T-cell (primary cell): ENCODE results near the gene FBP2. TPM values are rescaled to one million over a fixed set of nuclear protein-coding genes. Genes with fewer than 3 reads are reported as not detected.

ENCODE experiments used
- ATAC-seq, 4 experiments: fragments of 200-7000 bp in 3 of 4; fragments of 150-1000 bp in 1 of 4; cut with Tn5 transposase; replicated peaks in 1 of 4; 1 replicate in 3 of 4; 2 replicates in 1 of 4; pipeline ENCODE4 v1.10.0; 2021; ENCODE audit warnings: moderate library complexity in 3 of 4, mild to moderate bottlenecking in 2 of 4, moderate number of reproducible peaks in 1 of 4
- CTCF ChIA-PET, 2 donors: fragments of 300-600 bp; sonication (Branson Sonifier 250); formaldehyde crosslinking; loops; one replicate each; lab custom pipeline; 2022; ENCODE audit warnings: antibody characterized with exemption in 2 of 2; lab: Charles Lee
- POLR2A ChIA-PET, 2 donors: fragments of 300-600 bp; sonication (Branson Sonifier 250); formaldehyde crosslinking; loops; one replicate each; lab custom pipeline; 2022; ENCODE audit warnings: antibody characterized with exemption in 2 of 2; lab: Charles Lee
- DNase-seq, 35 experiments: peaks; one replicate each; pipeline versions ENCODE4 v3.0.0 to v3.0.0-alpha.2; 2013 to 2023
- H3K27ac ChIP-seq: one replicate; pipeline ENCODE4 v1.5.1; 2013; ENCODE audit warnings: low read length
- H3K27me3 ChIP-seq, 2 experiments: replicated peaks in 1 of 2; 1 replicate in 1 of 2; 2 replicates in 1 of 2; pipeline versions ENCODE4 v1.6.1 to v1.7.0; 2013; ENCODE audit warnings: low read length in 1 of 2, mixed read lengths in 1 of 2; ENCODE audit not compliant: control insufficient read depth in 2 of 2, insufficient read depth in 2 of 2; ENCODE audit errors: extremely low read depth in 1 of 2
- H3K36me3 ChIP-seq, 2 donors: 1 replicate in 1 of 2; 2 replicates in 1 of 2; pipeline versions ENCODE4 v1.6.1 to v1.7.0; 2013; ENCODE audit warnings: low read length in 1 of 2; ENCODE audit not compliant: control insufficient read depth in 2 of 2, insufficient read depth in 1 of 2; ENCODE audit errors: extremely low read depth in 1 of 2
- H3K4me1 ChIP-seq, 2 experiments: 1 replicate in 1 of 2; 2 replicates in 1 of 2; pipeline versions ENCODE4 v1.6.1 to v1.7.0; 2013; ENCODE audit warnings: low read length in 2 of 2, mixed read lengths in 1 of 2; ENCODE audit not compliant: insufficient read depth in 2 of 2, control insufficient read depth in 1 of 2; ENCODE audit errors: extremely low read depth in 1 of 2
- H3K4me3 ChIP-seq, 2 donors: 1 replicate in 1 of 2; 2 replicates in 1 of 2; pipeline versions ENCODE4 v1.5.1 to v1.7.0; 2013; ENCODE audit warnings: mild to moderate bottlenecking in 2 of 2, low read length in 1 of 2, moderate library complexity in 1 of 2; ENCODE audit not compliant: control insufficient read depth in 1 of 2; ENCODE audit errors: extremely low read depth in 1 of 2
- H3K9me3 ChIP-seq: 2 replicates; pipeline ENCODE4 v1.7.0; 2013
- H3K27ac Mint-ChIP-seq, 2 donors: one replicate each; pipeline ENCODE4 v1.8.0; 2020 to 2021; ENCODE audit warnings: mild to moderate bottlenecking in 2 of 2, mixed read lengths in 2 of 2
- H3K27me3 Mint-ChIP-seq, 2 donors: one replicate each; pipeline ENCODE4 v1.8.0; 2021 to 2022; ENCODE audit warnings: mixed read lengths in 2 of 2
- H3K36me3 Mint-ChIP-seq: one replicate; pipeline ENCODE4 v1.8.0; 2021; ENCODE audit warnings: mixed read lengths
- H3K4me1 Mint-ChIP-seq, 3 donors: one replicate each; pipeline ENCODE4 v1.8.0; 2020 to 2022; ENCODE audit warnings: mixed read lengths in 3 of 3, mild to moderate bottlenecking in 1 of 3
- H3K4me3 Mint-ChIP-seq, 3 donors: one replicate each; pipeline ENCODE4 v1.8.0; 2020 to 2022; ENCODE audit warnings: mild to moderate bottlenecking in 3 of 3, mixed read lengths in 3 of 3, moderate library complexity in 3 of 3
- H3K9me3 Mint-ChIP-seq, 3 donors: one replicate each; pipeline ENCODE4 v1.8.0; 2020 to 2022; ENCODE audit warnings: mixed read lengths in 3 of 3
- WGBS: methylation state at CpG from one replicate; pipeline ENCODE4 v1.1.5; 2013; ENCODE audit warnings: missing lambda C conversion rate; ENCODE audit not compliant: insufficient coverage; 5-methylcytosine and 5-hydroxymethylcytosine counted together
- total RNA-seq, 35 experiments: library from RNA in 6 of 35; stranded (reverse) in 6 of 35; fragments of 120-200 nt in 1 of 35; gene quantifications; one replicate each; pipeline versions ENCODE4 v1.2.1 to v1.2.4 and lab custom pipeline; 2013 to 2026

Gene FBP2
- total RNA-seq, 5 donors from 2014 or later (not counting 1 experiment from before 2014, with no cell fraction given): not detected

- Mint-ChIP-seq H3K4me1 (peaks cover 11 to 12% (median 11%) of the 10 kb centered on the region in 3 donors), H3K27ac (no peak overlapping the region), H3K9me3 (no peaks in the 10 kb centered on the region), H3K4me3 (no peak overlapping the region), H3K27me3 (peaks cover 5 to 21% of the 10 kb centered on the region in 2 donors), H3K36me3 (peaks cover 10% of the 10 kb centered on the region)
- ATAC-seq: no peak
- no peak for DNase-seq
- ChIA-PET CTCF (no interaction called here), POLR2A (no interaction called here)
- Histone ChIP-seq H3K27ac (no peak overlapping the region), H3K4me3 (no peak overlapping the region), H3K27me3 (peaks cover 0 to 22% of the 10 kb centered on the region in 2 experiments), H3K36me3 (no peaks in the 10 kb centered on the region), H3K4me1 (peaks cover 8% of the 10 kb centered on the region in 2 experiments), H3K9me3 (no peaks in the 10 kb centered on the region)
- WGBS: 67% methylated on average over 2 of the region's 7 CpGs
These were observed 18.4 kb upstream of the FBP2 start for GRCh38 chr9:94612071-94612470.

DNA sequence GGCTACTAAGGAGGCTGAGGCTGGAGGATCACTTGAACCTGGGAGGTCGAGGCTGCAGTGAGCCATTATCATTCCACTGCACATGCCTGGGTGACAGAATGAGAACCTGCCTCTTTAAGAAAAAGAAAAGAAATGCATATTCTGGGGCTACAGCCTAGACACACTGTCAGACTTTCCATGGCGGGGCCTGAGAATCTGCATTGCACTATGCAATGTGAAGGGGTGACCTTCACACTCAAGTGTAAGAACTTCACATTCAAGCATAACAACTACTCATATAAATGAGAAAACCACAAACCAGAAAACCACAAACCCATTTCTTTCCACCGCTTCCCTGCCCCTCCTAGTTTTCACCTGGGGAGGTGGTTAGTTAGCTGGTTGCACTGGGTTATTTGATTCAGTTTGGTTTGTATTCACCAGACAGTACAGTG lies 18.0 kb upstream of the FBP2 start:
- POLR2A ChIA-PET: no interaction called here
- CTCF ChIA-PET: no interaction called here
- Mint-ChIP-seq H3K36me3 (peaks cover 13% of the 10 kb centered on the region), H3K4me1 (peaks cover 11 to 12% (median 11%) of the 10 kb centered on the region in 3 donors), H3K27ac (no peak overlapping the region), H3K9me3 (no peaks in the 10 kb centered on the region), H3K27me3 (peaks cover 5 to 20% of the 10 kb centered on the region in 2 donors), H3K4me3 (no peak overlapping the region)
- Histone ChIP-seq H3K4me1 (peaks cover 8% of the 10 kb centered on the region in 2 experiments), H3K27me3 (peaks cover 0 to 25% of the 10 kb centered on the region in 2 experiments), H3K4me3 (no peak overlapping the region), H3K27ac (no peak overlapping the region), H3K36me3 (no peaks in the 10 kb centered on the region), H3K9me3 (no peaks in the 10 kb centered on the region)
- ATAC-seq (peak in 1 of 4 experiments; percentile 42), DNase-seq (peak in 2 of 35 experiments; percentile 3 to 16)
- 86% methylated on average over 1 of the region's 3 CpGs for WGBS

GRCh38 chr9:94610181-94610606 lies 16.6 kb upstream of the FBP2 start:
- Histone ChIP-seq H3K27ac (no peak overlapping the region), H3K4me3 (no peak overlapping the region), H3K4me1 (peaks cover 8% of the 10 kb centered on the region in 2 experiments), H3K36me3 (no peaks in the 10 kb centered on the region), H3K27me3 (peaks cover 0 to 25% of the 10 kb centered on the region in 2 experiments), H3K9me3 (no peaks in the 10 kb centered on the region)
- peaks cover 11 to 12% (median 11%) of the 10 kb centered on the region in 3 donors for H3K4me1 Mint-ChIP-seq
- H3K27me3 Mint-ChIP-seq: peaks cover 5 to 18% of the 10 kb centered on the region in 2 donors
- DNase-seq (no peak), ATAC-seq (no peak)
- ChIA-PET CTCF (no interaction called here), POLR2A (no interaction called here)
- H3K9me3 Mint-ChIP-seq: no peaks in the 10 kb centered on the region
- H3K4me3 Mint-ChIP-seq: no peak overlapping the region
- no peak overlapping the region for H3K27ac Mint-ChIP-seq
- WGBS: 100% methylated on average over 2 of the region's 6 CpGs
- H3K36me3 Mint-ChIP-seq: peaks cover 13% of the 10 kb centered on the region

- no peak overlapping the region for H3K4me3 Mint-ChIP-seq
- H3K27ac ChIP-seq: no peak overlapping the region
- 100% methylated on average over 7 of the region's 8 CpGs for WGBS
- peaks cover 8 to 12% of the 10 kb centered on the region in 2 experiments for H3K4me1 ChIP-seq
- peaks cover 12 to 18% (median 15%) of the 10 kb centered on the region in 3 donors for H3K4me1 Mint-ChIP-seq
- ChIA-PET POLR2A (no interaction called here), CTCF (no interaction called here)
- peaks cover 0 to 17% of the 10 kb centered on the region in 2 experiments for H3K27me3 ChIP-seq
- ATAC-seq (no peak), DNase-seq (no peak)
- H3K36me3 ChIP-seq: no peaks in the 10 kb centered on the region
- peaks cover 5 to 10% of the 10 kb centered on the region in 2 donors for H3K27me3 Mint-ChIP-seq
- no peaks in the 10 kb centered on the region for H3K9me3 ChIP-seq
- H3K4me3 ChIP-seq: no peak overlapping the region
- H3K36me3 Mint-ChIP-seq: peaks cover 13% of the 10 kb centered on the region
- no peak overlapping the region for H3K27ac Mint-ChIP-seq
- H3K9me3 Mint-ChIP-seq: no peaks in the 10 kb centered on the region
These were observed 13.7 kb upstream of the FBP2 start for GRCh38 chr9:94607423-94607691.

- Histone ChIP-seq H3K27me3 (peaks cover 0 to 17% of the 10 kb centered on the region in 2 experiments), H3K9me3 (no peaks in the 10 kb centered on the region), H3K4me3 (no peak overlapping the region), H3K27ac (no peak overlapping the region), H3K4me1 (peaks cover 4 to 8% of the 10 kb centered on the region in 2 experiments), H3K36me3 (no peaks in the 10 kb centered on the region)
- peaks cover 7 to 13% (median 10%) of the 10 kb centered on the region in 3 donors for H3K4me1 Mint-ChIP-seq
- H3K27ac Mint-ChIP-seq: no peak overlapping the region
- ChIA-PET POLR2A (no interaction called here), CTCF (no interaction called here)
- no peaks in the 10 kb centered on the region for H3K9me3 Mint-ChIP-seq
- no peak overlapping the region for H3K4me3 Mint-ChIP-seq
- 84% methylated on average over 19 of the region's 24 CpGs for WGBS
- peaks cover 13% of the 10 kb centered on the region for H3K36me3 Mint-ChIP-seq
- peaks cover 5% of the 10 kb centered on the region in 2 donors for H3K27me3 Mint-ChIP-seq
- ATAC-seq: no peak
- no peak for DNase-seq
These were observed 13.2 kb upstream of the FBP2 start for GRCh38 chr9:94606646-94607422.

GRCh38 chr9:94603259-94604160 lies 9.9 kb upstream of the FBP2 start:
- CTCF ChIA-PET: no interaction called here
- Histone ChIP-seq H3K4me3 (no peak overlapping the region), H3K4me1 (peaks cover 0 to 4% of the 10 kb centered on the region in 2 experiments), H3K9me3 (no peaks in the 10 kb centered on the region), H3K27ac (no peak overlapping the region), H3K27me3 (peaks cover 0 to 15% of the 10 kb centered on the region in 2 experiments), H3K36me3 (no peaks in the 10 kb centered on the region)
- peak; percentile 67 to 87 (median 72) for ATAC-seq
- Mint-ChIP-seq H3K27me3 (no peaks in the 10 kb centered on the region), H3K27ac (no peak overlapping the region), H3K4me3 (no peak overlapping the region), H3K36me3 (peaks cover 4% of the 10 kb centered on the region), H3K4me1 (peaks cover 4 to 9% (median 6%) of the 10 kb centered on the region in 3 donors), H3K9me3 (no peaks in the 10 kb centered on the region)
- POLR2A ChIA-PET: no interaction called here
- 23% methylated on average over 10 of the region's 21 CpGs for WGBS
- peak in 34 of 35 experiments; percentile 25 to 70 (median 51) for DNase-seq
